A673 (cell line): Measurements from ENCODE around the gene ADAMTS2.

ENCODE experiments used
- EZH2 ChIP-seq: fragments of 200-600 bp; sonication (generic); IDR thresholded peaks from 2 replicates; pipeline ENCODE4 v1.6.1; 2017; ENCODE audit warnings: borderline replicate concordance, low read depth, mild to moderate bottlenecking, mixed read lengths, antibody characterized with exemption, low read length; ENCODE audit not compliant: poor library complexity, severe bottlenecking
- TF ChIP-seq, protein P1 (sequence below): fragments of 300-800, 200-600 bp; sonication (generic); conservative IDR thresholded peaks from 2 replicates; pipeline ENCODE4 v1.5.1; 2017; ENCODE audit warnings: low read depth, mild to moderate bottlenecking, antibody characterized with exemption, low read length, moderate library complexity, mixed read lengths

GRCh38 chr5:179191506-179192184 is 153.6 kb downstream of the ADAMTS2 start:
- TF ChIP-seq, protein P1, sequence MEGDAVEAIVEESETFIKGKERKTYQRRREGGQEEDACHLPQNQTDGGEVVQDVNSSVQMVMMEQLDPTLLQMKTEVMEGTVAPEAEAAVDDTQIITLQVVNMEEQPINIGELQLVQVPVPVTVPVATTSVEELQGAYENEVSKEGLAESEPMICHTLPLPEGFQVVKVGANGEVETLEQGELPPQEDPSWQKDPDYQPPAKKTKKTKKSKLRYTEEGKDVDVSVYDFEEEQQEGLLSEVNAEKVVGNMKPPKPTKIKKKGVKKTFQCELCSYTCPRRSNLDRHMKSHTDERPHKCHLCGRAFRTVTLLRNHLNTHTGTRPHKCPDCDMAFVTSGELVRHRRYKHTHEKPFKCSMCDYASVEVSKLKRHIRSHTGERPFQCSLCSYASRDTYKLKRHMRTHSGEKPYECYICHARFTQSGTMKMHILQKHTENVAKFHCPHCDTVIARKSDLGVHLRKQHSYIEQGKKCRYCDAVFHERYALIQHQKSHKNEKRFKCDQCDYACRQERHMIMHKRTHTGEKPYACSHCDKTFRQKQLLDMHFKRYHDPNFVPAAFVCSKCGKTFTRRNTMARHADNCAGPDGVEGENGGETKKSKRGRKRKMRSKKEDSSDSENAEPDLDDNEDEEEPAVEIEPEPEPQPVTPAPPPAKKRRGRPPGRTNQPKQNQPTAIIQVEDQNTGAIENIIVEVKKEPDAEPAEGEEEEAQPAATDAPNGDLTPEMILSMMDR = no peak
- TF ChIP-seq EZH2 = no peak
